H1 (cell line): ENCODE results near the gene ADGRA3. TPM values are rescaled to one million over a fixed set of nuclear protein-coding genes. Genes with fewer than 3 reads are reported as not detected.

Experiments used
- CTCF ChIA-PET: fragments of 300-600 bp; sonication (Branson Sonifier 250); formaldehyde crosslinking; loops from one replicate; lab custom pipeline; 2021; ENCODE audit not compliant: partially characterized antibody; lab: Charles Lee
- POLR2A ChIA-PET: fragments of 300-600 bp; sonication (Branson Sonifier 250); formaldehyde crosslinking; loops from one replicate; lab custom pipeline; 2021; ENCODE audit warnings: inconsistent platforms; ENCODE audit not compliant: partially characterized antibody; lab: Charles Lee
- DNase-seq, 2 experiments: peaks; one replicate each; pipeline versions ENCODE4 v3.0.0 to v3.0.0-alpha.2; 2010 to 2022; ENCODE audit warnings: low spot score in 2 of 2, low read depth in 1 of 2, mixed read lengths in 1 of 2
- FAIRE-seq: peaks from 2 replicates; lab custom pipeline; 2011; peaks lifted over from hg19 to GRCh38; lab: Jason Lieb, UNC
- H2AFZ ChIP-seq: 2 replicates; pipeline ENCODE4 v1.8.1; 2012; ENCODE audit warnings: low read length, inconsistent platforms
- H2AK5ac ChIP-seq: 2 replicates; pipeline ENCODE4 v1.6.1; 2013; ENCODE audit warnings: low read depth, low read length
- H2BK120ac ChIP-seq: replicated peaks from 2 replicates; pipeline ENCODE3; 2013; ENCODE audit warnings: low read depth, low read length, inconsistent platforms
- H2BK12ac ChIP-seq: 2 replicates; pipeline ENCODE4 v1.6.1; 2013; ENCODE audit warnings: low read depth, low read length
- H2BK15ac ChIP-seq: 2 replicates; pipeline ENCODE4 v1.6.1; 2013; ENCODE audit warnings: low read length
- H2BK20ac ChIP-seq: 2 replicates; pipeline ENCODE4 v1.6.1; 2013; ENCODE audit warnings: low read length
- H2BK5ac ChIP-seq: 2 replicates; pipeline ENCODE4 v1.6.1; 2013; ENCODE audit warnings: low read depth, low read length
- H3K14ac ChIP-seq: 2 replicates; pipeline ENCODE4 v1.6.1; 2013; ENCODE audit warnings: inconsistent platforms; ENCODE audit not compliant: insufficient read length
- H3K18ac ChIP-seq: 2 replicates; pipeline ENCODE4 v1.6.1; 2013; ENCODE audit warnings: low read length; ENCODE audit errors: extremely low read depth
- H3K23ac ChIP-seq: 2 replicates; pipeline ENCODE4 v1.6.1; 2013; ENCODE audit warnings: inconsistent platforms; ENCODE audit not compliant: insufficient read length
- H3K23me2 ChIP-seq: 2 replicates; pipeline ENCODE4 v1.6.1; 2013; ENCODE audit warnings: low read depth, low read length
- H3K27ac ChIP-seq: 2 replicates; pipeline ENCODE4 v1.6.1; 2011; ENCODE audit warnings: low read depth, low read length, inconsistent platforms
- H3K27me3 ChIP-seq, 4 experiments: replicated peaks in 1 of 4; 1 replicate in 1 of 4; 2 replicates in 3 of 4; pipeline versions ENCODE4 v1.6.1 to v1.8.1; 2011 to 2013; ENCODE audit warnings: low read length in 3 of 4, mild to moderate bottlenecking in 3 of 4, inconsistent platforms in 2 of 4, mixed read lengths in 2 of 4, moderate library complexity in 1 of 4; ENCODE audit not compliant: control insufficient read depth in 3 of 4, insufficient read depth in 3 of 4; ENCODE audit errors: extremely low read depth in 1 of 4
- H3K36me3 ChIP-seq, 4 experiments: 2 replicates each; pipeline versions ENCODE4 v1.6.1 to v1.8.1; 2011 to 2013; ENCODE audit warnings: mild to moderate bottlenecking in 4 of 4, low read length in 3 of 4, moderate library complexity in 2 of 4, control low read depth in 1 of 4, inconsistent platforms in 1 of 4; ENCODE audit not compliant: insufficient read depth in 4 of 4, control insufficient read depth in 2 of 4
- H3K4ac ChIP-seq: replicated peaks from 2 replicates; pipeline ENCODE3; 2013; ENCODE audit warnings: low read length, low read depth, mixed read lengths, inconsistent platforms; ENCODE audit not compliant: insufficient read length
- H3K4me1 ChIP-seq, 4 experiments: replicated peaks in 1 of 4; 1 replicate in 1 of 4; 2 replicates in 3 of 4; pipeline versions ENCODE4 v1.6.1 to v1.8.1; 2011 to 2013; ENCODE audit warnings: low read length in 3 of 4, inconsistent platforms in 2 of 4, mixed read lengths in 1 of 4; ENCODE audit not compliant: insufficient read depth in 4 of 4, control insufficient read depth in 3 of 4
- H3K4me2 ChIP-seq, 2 experiments: 2 replicates each; pipeline versions ENCODE4 v1.6.1 to v1.8.1; 2011 to 2013; ENCODE audit warnings: low read depth in 2 of 2, low read length in 2 of 2, control low read depth in 1 of 2, inconsistent platforms in 1 of 2, mild to moderate bottlenecking in 1 of 2; ENCODE audit not compliant: insufficient read depth in 1 of 2
- H3K4me3 ChIP-seq, 4 experiments: fragments of 200-600, 300-600 bp in 1 of 4; sonication (generic), shearing (Covaris generic), sonication (Bioruptor Twin) in 1 of 4; 2 replicates each; pipeline versions ENCODE4 v1.5.1 to v1.8.1; 2011 to 2016; ENCODE audit warnings: low read length in 4 of 4, low read depth in 3 of 4, control low read depth in 2 of 4, inconsistent platforms in 2 of 4, mild to moderate bottlenecking in 2 of 4, mixed read lengths in 1 of 4, moderate library complexity in 1 of 4; ENCODE audit not compliant: insufficient read depth in 2 of 4; ENCODE audit errors: extremely low read depth in 1 of 4
- H3K56ac ChIP-seq: replicated peaks from 2 replicates; pipeline ENCODE3; 2013; ENCODE audit warnings: low read depth, mild to moderate bottlenecking, mixed read lengths, low read length, inconsistent platforms; ENCODE audit not compliant: insufficient read length
- H3K79me1 ChIP-seq: 2 replicates; pipeline ENCODE4 v1.6.1; 2013; ENCODE audit warnings: low read depth, low read length, control low read depth
- H3K79me2 ChIP-seq, 2 experiments: 2 replicates each; pipeline versions ENCODE4 v1.6.1 to v1.8.1; 2012 to 2013; ENCODE audit warnings: low read length in 2 of 2, mild to moderate bottlenecking in 2 of 2, inconsistent platforms in 1 of 2; ENCODE audit not compliant: insufficient read depth in 2 of 2, control insufficient read depth in 1 of 2
- H3K9ac ChIP-seq, 4 experiments: replicated peaks in 1 of 4; 1 replicate in 1 of 4; 2 replicates in 3 of 4; pipeline versions ENCODE4 v1.6.1 to v1.8.1; 2011 to 2013; ENCODE audit warnings: low read depth in 3 of 4, low read length in 3 of 4, control low read depth in 2 of 4, mild to moderate bottlenecking in 2 of 4, moderate library complexity in 2 of 4, inconsistent platforms in 1 of 4; ENCODE audit errors: extremely low read depth in 1 of 4
- H3K9me3 ChIP-seq, 2 experiments: 2 replicates each; pipeline versions ENCODE4 v1.6.1 to v1.8.1; 2012 to 2013; ENCODE audit warnings: mild to moderate bottlenecking in 2 of 2, moderate library complexity in 2 of 2, control low read depth in 1 of 2, inconsistent platforms in 1 of 2, low read depth in 1 of 2, low read length in 1 of 2, mixed read lengths in 1 of 2; ENCODE audit not compliant: insufficient read depth in 2 of 2
- H4K20me1 ChIP-seq, 2 experiments: replicated peaks in 1 of 2; 2 replicates each; pipeline versions ENCODE3 to v1.8.1; 2011 to 2013; ENCODE audit warnings: inconsistent platforms in 2 of 2, low read length in 2 of 2, mild to moderate bottlenecking in 1 of 2; ENCODE audit not compliant: insufficient read depth in 2 of 2, control insufficient read depth in 1 of 2
- H4K5ac ChIP-seq: 2 replicates; pipeline ENCODE4 v1.6.1; 2013; ENCODE audit warnings: low read length, low read depth, mixed read lengths, inconsistent platforms; ENCODE audit not compliant: insufficient read length
- H4K8ac ChIP-seq: 2 replicates; pipeline ENCODE4 v1.8.0; 2013; ENCODE audit warnings: mild to moderate bottlenecking, moderate library complexity, low read length, inconsistent platforms; ENCODE audit not compliant: insufficient read depth; ENCODE audit errors: extremely low read depth
- H4K91ac ChIP-seq: replicated peaks from 2 replicates; pipeline ENCODE3; 2013; ENCODE audit warnings: low read length, mixed read lengths, inconsistent platforms; ENCODE audit not compliant: insufficient read length
- ASH2L ChIP-seq: fragments of 200-600, 300-600 bp; sonication (generic); IDR thresholded peaks from one replicate; pipeline ENCODE4 v1.7.1; 2017; ENCODE audit warnings: low read length
- BRCA1 ChIP-seq: IDR thresholded peaks from 2 replicates; pipeline ENCODE4 v1.6.1; 2012; ENCODE audit warnings: low read depth, low read length, improper control_type of control experiment
- CBX5 ChIP-seq: fragments of 300-800, 300-1000 bp; sonication (generic); IDR thresholded peaks from 2 replicates; pipeline ENCODE4 v1.7.1; 2016; ENCODE audit warnings: antibody characterized with exemption, low read length, low read depth
- CBX8 ChIP-seq: fragments of 300-800, 300-1000 bp; sonication (generic); IDR thresholded peaks from 2 replicates; pipeline ENCODE4 v1.7.1; 2016; ENCODE audit warnings: low read depth, low read length, borderline replicate concordance
- CHD2 ChIP-seq: IDR thresholded peaks from 2 replicates; pipeline ENCODE4 v1.6.1; 2012; ENCODE audit warnings: low read length, improper control_type of control experiment
- EGR1 ChIP-seq: IDR thresholded peaks from 2 replicates; pipeline ENCODE4 v1.6.1; 2011; ENCODE audit warnings: low read depth, low read length, borderline replicate concordance
- GABPA ChIP-seq: IDR thresholded peaks from 2 replicates; pipeline ENCODE4 v1.6.1; 2011; ENCODE audit warnings: mild to moderate bottlenecking, low read length, moderate library complexity, borderline replicate concordance; ENCODE audit not compliant: insufficient read depth
- KDM5A ChIP-seq: fragments of 200-600 bp; IDR thresholded peaks from 2 replicates; pipeline ENCODE4 v1.7.1; 2012; ENCODE audit warnings: mild to moderate bottlenecking, low read length, inconsistent platforms, mixed read lengths
- MAFK ChIP-seq: IDR thresholded peaks from 2 replicates; pipeline ENCODE4 v1.6.1; 2012; ENCODE audit warnings: low read depth, mild to moderate bottlenecking, improper control_type of control experiment, low read length
- NANOG ChIP-seq: IDR thresholded peaks from 2 replicates; pipeline ENCODE4 v1.6.1; 2011; ENCODE audit warnings: low read length, low read depth, mild to moderate bottlenecking, inconsistent platforms; ENCODE audit not compliant: insufficient read depth, poor library complexity, severe bottlenecking
- NRF1 ChIP-seq: IDR thresholded peaks from 2 replicates; pipeline ENCODE4 v1.6.1; 2011; ENCODE audit warnings: mild to moderate bottlenecking, low read depth, low read length, improper control_type of control experiment
- POU5F1 ChIP-seq: IDR thresholded peaks from 2 replicates; pipeline ENCODE4 v1.6.1; 2011; ENCODE audit warnings: low read depth, mild to moderate bottlenecking, low read length, moderate library complexity
- SIRT6 ChIP-seq: IDR thresholded peaks from one replicate; pipeline ENCODE4 v1.7.1; 2012; ENCODE audit warnings: low read length, inconsistent platforms
- TAF1 ChIP-seq: IDR thresholded peaks from 2 replicates; pipeline ENCODE4 v1.6.1; 2011; ENCODE audit warnings: mild to moderate bottlenecking, low read depth, low read length
- WGBS, 2 experiments: shearing (Covaris generic) in 1 of 2; methylation state at CpG; one replicate each; pipeline versions ENCODE4 v1.1.6 to v1.1.7; 2013 to 2015; ENCODE audit warnings: low lambda C conversion rate in 2 of 2, mixed read lengths in 2 of 2, inconsistent platforms in 1 of 2, low coverage in 1 of 2, missing lambda C conversion rate in 1 of 2; ENCODE audit not compliant: insufficient replicate concordance in 2 of 2, insufficient coverage in 1 of 2, insufficient read length in 1 of 2; ENCODE audit errors: extremely low coverage in 1 of 2, missing lambda C conversion rate in 1 of 2; 5-methylcytosine and 5-hydroxymethylcytosine counted together
- polyA plus RNA-seq, 7 experiments: library from polyadenylated mRNA; depleted of rRNA in 3 of 7; stranded (reverse) in 5 of 7; unstranded in 2 of 7; fragments of >200 nt in 5 of 7; fragments of 200-250 nt in 2 of 7; gene quantifications; 1 replicate in 5 of 7; 2 replicates in 1 of 7; 4 replicates in 1 of 7; pipeline versions ENCODE4 v1.2.1 to v1.2.3, GENCODE V29; 2011 to 2013; ENCODE audit warnings: missing spikeins in 2 of 7, mixed read lengths in 2 of 7
- total RNA-seq: library from RNA; stranded (reverse); fragmentation: NEBNext Ultra II Directional; extraction: Animal tissue kit (Norgen Biotek cat#: 25700); gene quantifications from 2 replicates; pipeline ENCODE4 v1.2.1, GENCODE V29; 2021
- TF ChIP-seq, protein P1 (sequence below): IDR thresholded peaks from 2 replicates; pipeline ENCODE4 v1.6.1; 2012; ENCODE audit warnings: inconsistent platforms

Gene ADGRA3
- total and polyA plus RNA-seq, 2 of the 8 experiments (the other 6 are each of a cell fraction or from before 2014, with no cell fraction given), result 31.5 to 63.0 TPM

DNA sequence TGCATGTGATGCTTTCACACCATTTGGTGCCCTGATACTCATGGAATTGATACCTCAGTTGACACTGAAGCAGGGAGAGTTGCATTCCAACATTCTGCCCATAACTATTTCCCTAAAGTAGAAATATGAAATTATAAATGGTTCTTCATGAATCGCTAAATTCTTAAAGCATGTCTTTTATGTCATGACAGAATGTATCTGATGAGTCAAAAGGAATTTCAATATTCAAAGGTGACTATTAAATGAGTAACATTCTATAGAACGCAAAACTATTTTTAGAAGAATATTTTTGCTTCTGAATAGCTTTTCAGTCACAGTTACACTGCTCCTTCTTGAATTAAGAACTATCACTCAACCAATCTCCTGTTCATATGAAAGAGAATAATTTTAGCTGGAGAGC, 152.8 kb downstream of the ADGRA3 start:
- ChIA-PET POLR2A (no interaction called here), CTCF (interaction anchor here (0.6 kb wide), 1 partner anchor 19 kb away, joined by 3 read pairs; no protein-coding TSS in a partner anchor)
- no peak overlapping the region for H2BK120ac ChIP-seq
- no peaks in the 10 kb centered on the region for H4K20me1 ChIP-seq
- H3K9ac ChIP-seq, result no peak overlapping the region
- FAIRE-seq (no peak), DNase-seq (no peak)
- H3K14ac ChIP-seq, result no peak overlapping the region
- H4K5ac ChIP-seq, result no peak overlapping the region
- H2BK20ac ChIP-seq, result no peak overlapping the region
- H2AK5ac ChIP-seq, result no peak overlapping the region
- H2BK5ac ChIP-seq, result no peak overlapping the region
- no peak overlapping the region for H3K23ac ChIP-seq
- H3K79me1 ChIP-seq, result no peaks in the 10 kb centered on the region
- 0 out of 7 replicates have a peak, but pooled peaks cover 0 to 2% (median 0%) of the 10 kb centered on the region in 4 experiments for H3K4me1 ChIP-seq
- no peak overlapping the region for H3K4me2 ChIP-seq
- TF ChIP-seq ASH2L (no peak), NRF1 (no peak), CHD2 (no peak), NANOG (no peak), GABPA (no peak), POU5F1 (no peak), CBX8 (no peak), KDM5A (no peak), CBX5 (no peak), TAF1 (no peak), MAFK (no peak), SIRT6 (no peak), BRCA1 (no peak), EGR1 (no peak)
- TF ChIP-seq, protein P1, sequence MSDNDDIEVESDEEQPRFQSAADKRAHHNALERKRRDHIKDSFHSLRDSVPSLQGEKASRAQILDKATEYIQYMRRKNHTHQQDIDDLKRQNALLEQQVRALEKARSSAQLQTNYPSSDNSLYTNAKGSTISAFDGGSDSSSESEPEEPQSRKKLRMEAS, result no peak
- H2BK12ac ChIP-seq, result no peak overlapping the region
- H3K9me3 ChIP-seq, result no peaks in the 10 kb centered on the region
- no peak overlapping the region for H3K56ac ChIP-seq
- H3K79me2 ChIP-seq, result no peaks in the 10 kb centered on the region
- no peak overlapping the region for H3K4me3 ChIP-seq
- H3K27ac ChIP-seq, result no peak overlapping the region
- H4K8ac ChIP-seq, result no peak overlapping the region
- no peak overlapping the region for H2AFZ ChIP-seq
- no peak overlapping the region for H2BK15ac ChIP-seq
- H3K4ac ChIP-seq, result no peak overlapping the region
- H3K18ac ChIP-seq, result no peak overlapping the region
- no peaks in the 10 kb centered on the region for H3K23me2 ChIP-seq
- WGBS, 2 experiments, result 95% methylated on average over 2 of the region's 2 CpGs; no CpG with 5 or more reads in 1 of the 2 experiments
- H3K36me3 ChIP-seq, result no peaks in the 10 kb centered on the region
- H3K27me3 ChIP-seq, result no peaks in the 10 kb centered on the region
- no peak overlapping the region for H4K91ac ChIP-seq
